GM18907 (cell line): ENCODE results near the gene ARL6IP4.

ENCODE experiments used
- ATAC-seq: cut with Tn5 transposase; IDR thresholded peaks from one replicate; pipeline ENCODE4 v1.9.1; 2021; ENCODE audit warnings: mild to moderate bottlenecking, moderate library complexity; ENCODE audit not compliant: unreplicated experiment

The ARL6IP4 gene

DNA sequence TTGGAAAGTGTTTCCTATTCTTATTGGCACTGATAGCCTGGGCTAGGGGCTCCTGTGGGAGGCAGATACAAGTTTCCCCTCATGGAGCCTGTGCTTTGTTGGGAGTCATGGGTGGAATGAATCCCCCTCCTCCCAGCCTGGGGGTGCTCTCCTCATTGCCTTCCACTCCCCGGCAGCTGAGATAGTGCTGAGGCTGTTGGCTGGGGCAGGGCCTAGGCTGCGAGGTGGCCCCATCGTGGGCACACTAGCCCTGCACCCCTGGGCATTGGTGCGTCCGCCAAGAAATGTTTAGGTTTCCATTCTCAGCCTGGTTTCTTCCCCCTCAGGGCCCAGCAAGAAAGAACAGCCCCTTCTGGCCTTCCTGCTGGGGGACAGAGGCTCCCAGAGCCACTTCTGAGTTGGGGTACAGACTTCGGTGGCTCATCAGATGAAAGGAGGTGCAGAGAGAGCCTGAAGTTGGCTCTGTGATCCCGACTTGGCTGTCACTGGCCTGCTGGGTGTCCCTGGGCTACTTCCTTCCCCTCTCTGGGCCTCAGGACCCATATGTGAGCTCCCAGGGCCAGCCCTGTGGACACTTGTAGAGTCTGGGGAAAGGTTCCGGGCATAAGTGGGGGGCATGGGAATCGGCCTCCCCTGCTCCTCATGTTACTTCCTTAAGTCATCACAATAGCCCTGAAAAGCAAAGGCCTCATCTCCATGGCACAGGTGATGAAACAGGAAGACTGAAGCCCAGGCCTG lies 2.7 kb upstream of the ARL6IP4 start:
- ATAC-seq = no peak

DNA sequence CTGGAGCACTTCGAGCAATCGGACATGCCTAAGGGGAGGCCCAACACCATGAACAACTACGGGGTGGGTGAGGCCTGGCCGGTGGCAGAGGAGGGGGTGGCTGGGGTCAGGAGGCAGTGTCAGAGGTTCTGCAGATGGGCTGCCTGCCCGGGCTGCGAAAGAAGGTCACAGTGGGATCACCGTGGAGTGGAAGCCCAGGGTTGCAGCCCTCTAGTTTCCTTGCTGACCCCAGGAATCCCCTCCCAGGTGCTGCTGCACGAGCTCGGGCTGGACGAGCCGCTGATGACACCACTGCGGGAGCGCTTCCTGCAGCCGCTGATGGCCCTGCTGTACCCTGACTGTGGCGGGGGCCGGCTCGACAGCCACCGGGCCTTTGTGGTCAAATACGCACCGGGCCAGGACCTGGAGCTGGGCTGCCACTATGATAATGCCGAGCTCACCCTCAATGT lies 1.9 kb upstream of the ARL6IP4 start:
- ATAC-seq = no peak

DNA sequence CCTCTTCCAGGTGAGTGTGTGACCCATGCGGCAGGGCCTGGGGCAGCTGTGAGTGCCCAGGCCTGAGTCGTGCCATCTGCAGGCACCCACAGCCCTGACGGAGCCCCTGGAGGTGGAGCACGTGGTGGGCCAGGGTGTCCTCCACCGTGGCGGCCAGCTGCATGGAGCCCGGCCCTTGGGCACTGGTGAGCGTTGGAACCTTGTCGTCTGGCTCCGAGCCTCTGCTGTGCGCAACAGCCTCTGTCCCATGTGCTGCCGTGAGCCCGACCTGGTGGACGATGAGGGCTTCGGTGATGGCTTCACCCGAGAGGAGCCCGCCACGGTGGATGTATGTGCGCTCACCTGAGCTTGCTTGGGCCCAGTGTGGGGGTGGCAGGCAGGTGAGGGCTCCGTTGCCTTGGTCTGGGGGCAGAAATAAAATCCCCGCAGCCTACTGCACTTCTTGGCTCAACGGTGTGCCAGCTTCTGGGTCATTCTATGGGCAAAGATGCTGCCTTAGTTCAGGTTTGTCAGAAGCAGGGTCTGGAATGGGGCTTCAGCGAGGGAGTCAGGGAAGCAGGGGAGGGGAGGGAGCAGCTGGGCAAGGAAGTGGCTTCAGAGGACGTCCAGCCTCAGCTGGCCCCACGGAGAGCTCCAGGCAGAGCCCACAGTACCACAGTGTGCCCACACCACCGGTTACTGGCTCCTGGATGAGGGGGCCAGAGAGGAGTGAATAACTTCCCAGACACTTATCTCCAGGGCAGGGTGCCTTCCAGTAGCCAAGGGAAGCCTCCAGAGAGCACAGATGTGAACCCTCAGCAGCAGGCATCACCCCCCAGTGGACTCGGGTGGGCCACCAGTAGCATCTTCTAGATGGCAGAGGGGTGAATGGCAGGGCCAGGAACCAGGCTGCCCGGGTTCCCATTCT lies 1.2 kb upstream of the ARL6IP4 start:
- no peak for ATAC-seq

DNA sequence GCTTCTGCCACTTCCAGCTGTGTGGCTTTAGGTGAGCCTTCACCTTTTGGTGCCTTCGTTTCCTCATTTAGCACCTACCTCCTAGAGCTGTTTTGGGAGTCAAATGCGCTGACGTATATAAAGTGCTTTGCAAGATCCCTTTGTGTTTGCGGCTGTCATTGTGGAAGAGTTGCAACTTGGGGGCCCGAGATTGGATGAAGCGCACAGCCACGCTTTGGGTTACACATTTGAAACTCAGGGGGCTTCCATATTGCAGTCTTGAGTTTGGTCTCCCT lies 636 bp upstream of the ARL6IP4 start:
- no peak for ATAC-seq

DNA sequence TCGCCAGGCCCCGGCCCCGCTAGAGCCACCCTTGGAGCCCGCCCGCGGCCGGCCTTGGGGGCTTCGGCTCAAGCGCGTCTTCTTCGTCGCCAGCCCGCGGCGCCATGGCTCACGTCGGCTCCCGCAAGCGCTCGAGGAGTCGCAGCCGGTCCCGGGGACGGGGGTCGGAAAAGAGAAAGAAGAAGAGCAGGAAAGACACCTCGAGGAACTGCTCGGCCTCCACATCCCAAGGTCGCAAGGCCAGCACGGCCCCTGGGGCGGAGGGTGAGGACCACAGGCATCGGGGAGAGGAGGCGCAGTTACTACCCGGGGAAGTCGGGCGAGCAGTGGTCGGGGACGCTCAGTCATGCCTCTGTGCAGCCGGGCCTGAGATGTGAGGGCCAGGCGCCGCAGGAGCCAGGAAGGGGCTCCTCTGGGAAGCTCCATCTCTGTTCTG lies 573 bp downstream of the ARL6IP4 start:
- peak; percentile 24 for ATAC-seq

DNA sequence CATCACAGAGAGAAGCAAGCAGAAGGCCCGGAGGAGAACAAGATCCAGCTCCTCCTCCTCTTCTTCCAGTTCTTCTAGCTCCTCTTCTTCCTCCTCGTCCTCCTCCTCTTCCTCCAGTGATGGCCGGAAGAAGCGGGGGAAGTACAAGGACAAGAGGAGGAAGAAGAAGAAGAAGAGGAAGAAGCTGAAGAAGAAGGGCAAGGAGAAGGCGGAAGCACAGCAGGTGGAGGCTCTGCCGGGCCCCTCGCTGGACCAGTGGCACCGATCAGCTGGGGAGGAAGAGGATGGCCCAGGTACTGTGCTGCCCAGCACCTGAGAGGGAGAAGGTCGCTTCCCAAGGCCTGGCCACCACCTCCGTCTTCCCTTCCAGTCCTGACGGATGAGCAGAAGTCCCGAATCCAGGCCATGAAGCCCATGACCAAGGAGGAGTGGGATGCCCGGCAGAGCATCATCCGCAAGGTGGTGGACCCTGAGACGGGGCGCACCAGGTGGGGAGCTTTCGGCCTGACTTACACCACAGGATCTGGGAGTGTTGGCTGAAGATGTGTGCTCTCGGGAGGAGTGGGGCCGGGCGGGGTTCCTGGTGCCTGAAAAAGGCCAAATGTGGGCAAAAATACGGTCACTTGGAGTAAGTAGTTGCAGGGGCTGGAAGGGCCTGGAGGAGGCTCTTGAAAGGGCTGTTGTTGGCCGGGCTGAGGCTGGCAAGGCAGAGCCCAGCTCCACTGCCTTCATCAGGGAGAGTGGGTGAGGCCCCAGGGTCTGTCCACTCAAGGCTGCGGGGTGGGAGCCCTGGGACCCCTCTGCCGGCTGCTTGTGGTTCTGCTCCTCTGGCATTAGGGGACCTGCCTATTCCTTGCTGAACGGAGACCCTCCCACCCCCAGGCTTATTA lies 1.4 kb downstream of the ARL6IP4 start:
- ATAC-seq = no peak

DNA sequence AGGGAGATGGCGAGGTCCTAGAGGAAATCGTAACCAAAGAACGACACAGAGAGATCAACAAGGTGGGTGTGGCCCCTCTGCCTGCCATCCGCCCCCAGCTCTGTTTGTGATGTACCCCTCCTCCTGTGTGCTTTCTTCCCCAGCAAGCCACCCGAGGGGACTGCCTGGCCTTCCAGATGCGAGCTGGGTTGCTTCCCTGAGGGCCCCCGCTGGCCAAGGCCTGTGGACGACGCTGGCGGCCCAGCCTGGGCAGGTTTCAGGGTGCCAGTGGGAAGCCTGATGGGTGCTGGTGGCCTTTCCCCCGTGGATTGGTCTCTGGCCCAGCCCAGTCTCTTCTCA lies 2.0 kb downstream of the ARL6IP4 start:
- ATAC-seq = no peak

DNA sequence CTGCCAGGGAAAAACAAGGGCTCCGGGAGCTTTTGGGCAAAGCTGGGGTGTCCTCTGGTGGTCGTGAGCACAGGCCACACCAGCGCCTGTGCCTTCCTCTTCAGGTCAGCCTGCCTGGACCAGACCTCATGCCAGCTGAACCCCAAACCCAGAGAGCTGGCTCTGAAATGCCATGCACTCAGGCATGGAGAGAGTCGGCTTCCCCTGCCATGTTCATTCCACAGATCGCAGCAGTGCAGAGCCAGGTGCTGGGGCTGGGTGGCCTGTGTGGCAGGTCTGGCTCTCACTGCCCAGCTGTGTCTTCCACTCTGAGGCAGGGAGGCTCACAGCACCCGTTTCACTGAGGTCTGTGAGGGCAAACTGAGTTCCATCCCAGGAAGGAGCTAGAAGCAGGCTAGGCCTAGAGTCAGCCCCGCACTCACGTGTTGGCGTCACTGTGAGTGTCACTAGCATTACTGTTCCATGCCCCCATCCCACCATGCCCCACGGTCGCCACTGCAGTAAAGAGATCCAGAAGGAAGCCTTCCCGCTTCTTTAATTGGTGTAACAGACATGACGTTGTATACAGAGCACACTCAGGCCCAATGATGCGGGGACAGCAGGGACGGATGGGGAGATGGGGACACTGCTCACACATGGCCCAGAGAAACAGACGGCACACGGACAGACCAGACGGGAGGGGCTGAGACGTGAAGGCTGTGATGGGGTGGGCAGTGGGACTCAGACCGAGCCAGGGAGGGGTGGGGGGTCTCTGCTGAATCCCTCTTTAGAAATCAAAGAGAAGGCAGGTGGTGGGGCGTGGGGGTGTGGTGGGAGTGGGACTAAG lies 2.7 kb downstream of the ARL6IP4 start:
- no peak for ATAC-seq

DNA sequence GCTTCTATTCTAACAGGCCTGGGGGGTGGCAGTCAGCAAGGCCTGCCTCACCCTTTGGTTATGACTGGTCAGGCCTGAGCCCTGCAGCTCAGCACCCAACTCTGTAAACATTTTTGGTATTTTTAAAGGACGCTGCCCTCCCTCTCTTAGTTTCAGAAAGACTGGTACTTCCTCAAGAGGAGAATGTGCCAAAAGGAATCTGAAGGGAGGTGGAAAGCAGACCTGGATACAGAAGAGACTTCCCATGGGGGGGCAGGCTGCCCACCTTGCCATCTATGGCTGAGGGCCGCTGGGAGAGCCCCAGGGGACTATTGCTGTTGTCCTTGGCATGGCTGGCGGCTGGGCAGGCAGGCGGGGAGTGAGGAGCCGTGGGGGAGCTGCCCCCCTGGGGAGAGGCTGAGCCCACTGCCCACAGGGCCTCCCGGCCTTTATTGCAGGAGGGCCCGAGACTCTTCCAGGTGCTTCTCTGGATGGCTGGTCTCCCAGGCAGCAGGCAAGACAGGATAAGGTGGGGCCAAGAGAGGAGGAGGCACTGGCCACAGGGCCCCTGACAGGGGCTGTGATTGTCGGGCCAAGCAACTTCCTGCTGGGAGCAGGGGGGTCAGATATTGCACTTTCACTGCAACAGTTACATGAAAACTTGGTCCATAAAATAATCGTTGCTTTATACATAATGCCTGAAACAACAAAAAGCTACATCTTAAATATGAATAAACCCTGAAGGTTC lies 3.5 kb downstream of the ARL6IP4 start:
- ATAC-seq = no peak

DNA sequence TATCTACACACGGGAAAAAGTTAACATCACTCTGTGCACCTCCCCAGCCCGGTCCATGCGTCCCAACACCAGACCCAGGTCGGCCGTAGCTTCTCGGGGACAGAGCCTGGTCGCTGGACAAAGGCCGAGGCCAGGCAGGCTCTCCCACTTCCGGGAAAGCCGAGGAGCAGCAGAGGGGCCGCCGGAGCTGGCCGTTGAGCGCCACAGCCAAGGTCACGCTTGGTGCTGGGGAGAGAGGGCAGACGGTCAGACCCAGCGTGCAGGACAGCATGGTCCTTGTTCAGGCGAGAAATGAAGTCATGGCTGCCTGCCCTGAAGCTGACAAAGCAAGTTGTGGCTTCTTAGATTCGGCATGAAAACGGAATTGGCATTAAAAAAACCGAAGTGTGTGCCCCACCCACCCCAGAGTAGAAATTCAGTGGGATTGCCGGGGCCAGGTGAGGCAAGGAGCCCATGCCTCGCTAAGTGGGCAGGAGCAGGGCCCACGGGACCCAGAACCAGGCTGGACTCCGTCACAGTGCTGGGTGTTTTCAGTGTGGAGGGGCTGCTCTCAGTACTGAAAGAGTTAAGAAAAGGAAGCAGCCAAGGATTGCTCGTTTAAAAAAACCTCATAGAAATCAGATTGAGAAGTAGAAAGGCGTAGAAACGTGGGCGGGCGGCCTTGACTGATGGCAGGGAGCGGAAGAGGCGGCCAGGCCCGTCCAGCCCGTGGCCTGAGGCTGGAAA lies 4.3 kb downstream of the ARL6IP4 start:
- ATAC-seq = no peak

DNA sequence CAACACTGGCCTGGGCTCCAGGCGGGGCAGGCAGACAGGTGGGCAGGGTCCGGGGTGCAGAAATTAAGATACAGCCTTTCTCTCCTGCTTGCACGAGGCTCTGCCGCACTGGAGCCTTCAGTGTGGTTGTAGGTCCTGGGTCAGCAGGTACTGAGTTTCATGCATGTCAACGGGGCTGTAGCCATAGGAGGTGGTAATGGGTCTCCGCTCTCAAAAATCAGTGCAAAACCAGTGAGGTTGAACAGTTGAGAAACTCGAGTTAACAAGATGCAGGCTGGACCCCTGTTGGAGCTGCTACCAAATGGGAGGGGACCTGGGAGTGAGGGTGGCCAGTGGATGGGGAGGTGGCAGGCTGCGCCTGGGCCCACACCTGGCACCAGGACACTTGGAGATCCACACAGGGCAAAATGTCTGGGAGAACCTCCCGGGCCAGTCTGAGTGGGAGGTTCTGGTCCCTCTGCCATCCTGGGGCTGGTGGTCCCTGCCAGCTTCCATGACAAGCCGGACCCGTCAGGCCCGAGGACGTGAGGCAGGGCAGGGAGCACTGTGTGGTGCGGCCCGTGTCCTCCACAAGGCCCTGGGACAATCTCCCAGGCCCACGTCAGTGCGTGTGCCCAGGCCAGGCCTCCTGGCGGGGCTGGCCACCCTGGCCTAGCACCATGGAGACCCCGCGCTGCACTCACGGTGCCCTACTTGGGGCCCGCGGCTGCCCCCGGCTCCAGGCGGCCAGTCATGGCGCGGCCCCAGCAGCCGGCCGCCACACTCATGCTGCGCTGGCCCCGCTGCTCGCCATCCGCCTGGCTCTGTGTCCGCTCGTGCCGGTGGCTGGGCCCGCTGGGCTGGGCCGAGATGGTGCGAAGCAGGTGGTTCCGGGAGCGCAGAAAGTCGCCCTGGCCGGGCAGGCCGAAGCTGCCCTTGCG lies 5.1 kb downstream of the ARL6IP4 start:
- ATAC-seq = no peak

DNA sequence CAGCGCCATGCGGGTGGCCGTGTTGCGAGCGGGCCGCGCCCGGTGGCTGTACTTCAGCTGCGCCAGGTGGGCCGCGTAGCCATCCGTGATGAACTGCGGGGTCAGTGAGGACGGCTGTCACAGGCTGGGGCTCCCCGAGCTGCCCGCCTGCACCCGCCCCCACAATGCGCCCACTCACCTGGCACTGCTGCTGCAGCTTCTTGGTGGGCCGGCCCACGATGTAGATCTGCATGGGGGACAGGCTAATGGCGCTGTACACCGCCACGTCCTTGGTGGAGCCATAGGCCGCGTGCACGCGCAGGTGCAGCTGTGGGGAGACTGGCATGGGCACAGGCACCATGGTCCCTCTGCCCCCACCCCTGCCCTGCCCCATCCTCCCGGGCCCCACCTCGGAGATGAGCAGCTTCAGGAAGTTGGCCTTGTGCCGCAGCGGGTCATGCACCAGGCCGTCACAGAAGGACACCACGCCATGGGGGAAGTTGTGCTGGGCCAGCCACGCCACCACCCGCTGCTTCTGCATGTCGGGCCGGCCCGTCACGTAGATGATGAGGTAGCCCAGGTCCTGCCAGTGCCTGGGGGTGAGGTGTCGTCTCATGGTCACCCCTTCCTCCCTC lies 5.9 kb downstream of the ARL6IP4 start:
- ATAC-seq = no peak

DNA sequence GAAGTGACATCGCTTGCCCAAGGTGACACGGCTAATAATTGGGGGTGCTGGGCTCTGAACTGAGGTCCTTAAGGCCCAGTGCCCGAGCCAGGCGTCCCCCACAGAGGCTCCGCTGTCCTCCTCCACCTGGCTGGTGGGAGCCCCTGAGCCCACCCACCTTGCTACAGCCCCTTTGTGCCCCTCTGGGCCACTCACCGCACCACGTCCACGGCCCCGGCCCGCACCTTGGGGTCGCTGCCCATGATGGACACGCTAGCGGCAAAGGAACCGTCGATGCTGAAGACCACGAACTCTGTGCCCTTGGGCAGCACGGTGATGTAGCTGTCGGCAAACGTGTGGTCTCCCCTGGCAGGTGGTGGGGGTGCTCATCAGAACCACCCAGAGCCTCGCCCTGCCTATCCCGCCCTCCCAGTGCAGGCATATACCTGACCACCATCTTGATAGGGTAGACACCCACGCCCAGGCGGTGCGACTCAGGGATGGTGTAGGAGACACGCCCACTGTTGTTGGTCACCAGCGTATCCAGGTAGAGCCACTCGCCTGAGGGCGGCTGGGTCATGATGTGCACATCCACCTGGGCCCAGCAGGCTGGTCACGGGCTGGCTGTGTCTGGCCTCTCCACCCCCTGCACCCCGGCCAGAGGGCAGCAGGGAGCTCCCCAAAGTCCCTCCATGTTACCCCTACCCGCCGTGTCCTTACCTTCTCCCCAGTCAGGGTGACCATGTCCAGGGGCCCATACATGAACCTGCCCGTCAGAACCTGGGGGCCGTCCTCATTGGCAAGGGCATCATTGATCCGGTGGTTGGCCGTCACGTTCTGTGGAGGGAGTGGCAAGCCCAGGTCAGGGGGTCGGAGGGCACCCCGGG lies 6.8 kb downstream of the ARL6IP4 start:
- ATAC-seq = no peak

DNA sequence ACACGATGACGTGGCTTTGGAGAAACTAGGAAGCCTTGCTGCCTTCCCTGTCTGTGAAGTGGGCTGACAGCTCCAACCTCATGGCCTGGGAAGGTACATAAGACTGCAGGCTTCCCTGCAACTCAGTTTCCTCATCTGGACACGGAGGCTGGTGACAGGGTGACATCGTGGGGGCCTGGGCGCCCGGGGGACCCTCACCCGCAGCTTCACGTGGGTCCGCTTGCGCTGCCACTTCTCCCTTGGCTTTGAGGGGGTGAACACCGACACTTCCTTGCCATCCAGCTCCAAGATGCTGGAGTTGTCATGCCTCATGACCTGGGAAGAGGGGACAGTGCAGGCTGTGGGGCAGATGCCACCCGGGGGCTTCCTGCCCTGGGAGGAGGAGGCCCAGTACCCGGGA lies 7.6 kb downstream of the ARL6IP4 start:
- ATAC-seq = no peak

DNA sequence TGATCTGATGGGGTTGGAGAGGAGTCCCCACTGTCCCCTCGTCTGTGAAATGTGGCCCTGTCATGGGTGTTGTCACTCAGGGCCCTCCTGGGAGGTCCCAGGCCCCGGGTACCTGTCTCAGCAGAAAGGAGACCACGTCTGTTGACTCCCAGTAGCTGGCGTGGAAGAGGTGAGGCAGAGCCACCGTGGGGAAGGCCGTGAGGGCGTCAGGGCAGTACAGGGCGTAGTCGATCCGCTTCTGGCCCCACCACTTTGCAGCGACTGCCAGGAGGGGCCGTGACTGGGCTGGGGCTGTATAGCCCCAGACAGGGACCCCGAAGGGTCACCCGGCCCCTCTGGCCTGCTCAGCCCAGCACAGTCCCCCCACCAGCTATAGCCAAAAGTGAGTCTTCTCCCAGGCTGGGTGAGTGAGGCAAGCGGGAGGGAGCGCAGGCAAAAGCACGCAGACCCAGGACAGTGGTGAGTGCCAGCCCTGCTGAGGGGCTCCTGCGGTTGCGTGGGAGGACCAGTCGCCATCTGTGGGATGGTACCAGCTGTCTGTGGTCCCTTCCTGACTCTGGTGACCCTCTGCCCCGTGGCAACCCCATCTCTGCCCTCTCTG lies 8.2 kb downstream of the ARL6IP4 start:
- no peak for ATAC-seq

DNA sequence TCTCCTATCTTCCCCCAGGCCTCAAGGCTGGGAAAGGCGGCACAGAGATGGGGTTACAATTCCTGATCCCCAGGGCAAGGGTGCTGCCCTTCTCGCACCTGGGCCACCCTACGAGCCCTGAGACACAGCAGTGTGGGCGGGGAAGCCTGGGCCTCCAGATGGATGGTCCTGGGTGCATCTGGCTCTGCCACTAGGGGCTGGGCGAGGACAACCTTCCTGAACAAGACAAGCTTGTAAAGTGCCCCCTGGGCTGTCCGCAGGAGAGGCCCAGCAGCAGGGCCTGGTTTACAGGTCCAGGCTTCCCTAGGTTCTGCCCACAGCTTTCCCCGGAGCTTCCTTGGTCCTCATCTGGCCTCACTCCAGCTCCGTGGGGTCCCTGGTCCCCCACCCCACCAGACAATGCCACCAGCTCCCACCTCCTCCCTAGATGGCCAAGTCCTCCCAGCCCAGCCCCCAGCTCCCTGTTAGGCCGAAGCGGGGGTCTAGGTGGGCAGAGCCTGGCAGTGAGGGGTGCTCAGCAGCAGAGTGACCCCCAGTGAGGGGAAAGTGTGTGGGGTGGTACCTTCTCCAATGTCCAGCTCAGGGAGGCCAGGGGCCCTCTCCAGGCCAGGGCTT lies 8.9 kb downstream of the ARL6IP4 start:
- no peak for ATAC-seq
